ENCODE results near the gene RBCK1.
"Not testable (repeated sequence)": the region's sequence is repeated elsewhere in the genome, so short reads cannot be mapped to it uniquely, and the experiment has no call there.

Gene RBCK1

GRCh38 chr20:376089-376488 lies 32.0 kb upstream of the RBCK1 start:
- no peak for DNase-seq (ENCODE audit: low spot score)

- DNase-seq (ENCODE audit: low spot score), result no peak
Observed at GRCh38 chr20:376750-377149, 31.3 kb upstream of the RBCK1 start.

GRCh38 chr20:377578-377977 lies 30.5 kb upstream of the RBCK1 start:
- not testable (repeated sequence) for DNase-seq (ENCODE audit: low spot score)

DNA sequence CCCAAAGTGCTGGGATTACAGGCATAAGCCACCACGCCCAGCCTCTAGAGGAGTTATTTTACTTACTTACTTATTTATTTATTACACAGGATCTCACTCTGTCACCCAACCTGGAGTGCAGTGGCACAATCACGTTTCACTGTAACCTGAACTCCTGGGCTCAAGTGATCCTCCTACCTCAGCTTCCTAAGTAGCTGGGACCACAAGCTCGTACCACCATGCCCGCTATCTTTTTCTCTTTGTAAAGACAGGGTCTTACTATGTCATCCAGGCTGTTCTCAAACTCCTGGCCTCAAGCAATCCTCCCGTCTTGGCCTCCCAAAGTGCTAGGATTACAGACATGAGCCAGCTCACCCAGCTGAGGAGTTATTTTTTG lies 29.1 kb upstream of the RBCK1 start:
- no peak for DNase-seq (ENCODE audit: low spot score)

GRCh38 chr20:380763-381580 lies 27.1 kb upstream of the RBCK1 start:
- DNase-seq (ENCODE audit: low spot score), result peak; percentile 86

GRCh38 chr20:381581-382290 lies 26.4 kb upstream of the RBCK1 start:
- DNase-seq (ENCODE audit: low spot score), result peak; percentile 87

DNA sequence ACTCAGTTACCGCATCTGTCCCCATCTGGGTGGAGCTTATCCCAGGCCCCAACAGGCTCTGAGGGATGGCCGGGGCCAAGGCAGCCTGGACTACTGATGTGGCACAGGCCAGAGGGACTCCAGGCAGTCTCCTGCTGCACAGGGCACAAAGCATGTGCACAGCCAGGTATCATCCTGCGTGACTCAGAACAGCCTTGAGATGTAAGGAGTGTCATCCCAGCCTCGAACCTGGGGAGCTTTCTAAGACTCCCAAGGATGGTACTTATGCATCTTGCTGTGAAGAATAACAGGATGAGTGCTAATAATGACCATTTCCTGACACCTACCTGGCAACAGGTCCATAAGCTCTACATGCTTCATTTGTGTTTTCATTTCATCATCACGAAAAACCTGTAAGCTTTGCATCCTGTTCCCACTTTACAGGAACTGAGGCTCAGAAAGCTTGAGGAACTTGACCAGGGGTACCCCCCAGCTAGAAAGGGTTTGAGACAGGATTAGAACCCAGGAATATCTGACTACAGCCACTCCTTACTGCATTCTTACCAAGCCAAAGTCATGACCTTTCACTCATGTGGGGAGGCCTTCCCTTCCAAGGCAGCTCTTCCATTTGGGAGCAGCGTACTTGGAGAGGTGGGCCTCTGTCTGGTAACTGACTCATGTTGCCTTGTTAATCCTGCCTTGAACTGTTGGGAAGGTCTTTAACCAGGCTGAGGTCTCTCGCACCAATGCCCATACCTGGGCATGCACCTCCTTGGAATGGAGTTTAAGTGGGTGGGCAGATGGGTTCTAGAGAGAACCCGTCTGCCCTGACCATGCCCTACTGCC lies 25.6 kb upstream of the RBCK1 start:
- no peak for DNase-seq (ENCODE audit: low spot score)

- DNase-seq (ENCODE audit: low spot score), result no peak
Observed at GRCh38 chr20:383889-384288, 24.2 kb upstream of the RBCK1 start.

- DNase-seq (ENCODE audit: low spot score), result no peak
Observed at GRCh38 chr20:384723-385122, 23.4 kb upstream of the RBCK1 start.

GRCh38 chr20:385448-385847 lies 22.7 kb upstream of the RBCK1 start:
- DNase-seq (ENCODE audit: low spot score), result no peak

DNA sequence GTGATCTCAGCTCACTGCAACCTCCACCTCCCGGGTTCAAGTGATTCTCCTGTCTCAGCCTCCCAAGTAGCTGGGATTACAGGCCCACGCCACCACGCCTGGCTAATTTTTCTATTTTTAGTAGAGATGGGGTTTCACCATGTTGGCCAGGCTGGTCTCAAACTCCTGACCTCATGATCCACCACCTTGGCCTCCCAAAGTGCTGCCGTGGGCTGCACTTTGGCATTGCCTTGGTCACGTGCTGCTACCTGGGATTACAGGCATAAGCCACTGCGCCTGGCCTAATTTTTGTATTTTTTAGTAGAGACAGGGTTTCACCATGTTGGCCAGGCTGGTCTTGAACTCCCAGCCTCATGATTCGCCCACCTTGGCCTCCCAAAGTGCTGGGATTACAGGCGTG lies 21.5 kb upstream of the RBCK1 start:
- not testable (repeated sequence) for DNase-seq (ENCODE audit: low spot score)

DNA sequence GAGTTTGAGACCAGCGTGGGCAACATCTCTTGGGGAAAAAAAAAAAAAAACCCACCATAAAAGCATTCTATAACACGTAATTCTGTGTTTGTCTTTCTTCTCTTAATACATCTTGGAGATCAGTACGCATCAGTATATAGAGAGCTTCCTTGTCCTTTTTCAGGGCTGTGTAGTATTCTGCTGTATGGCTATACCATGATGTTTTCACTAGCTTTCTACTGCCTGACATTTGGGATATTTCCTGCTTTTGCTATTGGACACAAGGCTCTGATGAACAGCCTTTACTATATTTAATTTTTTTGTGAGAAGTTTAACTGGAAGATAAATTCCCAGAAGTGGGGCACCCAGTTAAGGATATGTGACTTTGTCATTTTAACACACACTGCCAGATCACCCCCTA lies 20.6 kb upstream of the RBCK1 start:
- no peak for DNase-seq (ENCODE audit: low spot score)

- no peak for DNase-seq (ENCODE audit: low spot score)
Observed at GRCh38 chr20:388034-388994, 19.8 kb upstream of the RBCK1 start.

DNA sequence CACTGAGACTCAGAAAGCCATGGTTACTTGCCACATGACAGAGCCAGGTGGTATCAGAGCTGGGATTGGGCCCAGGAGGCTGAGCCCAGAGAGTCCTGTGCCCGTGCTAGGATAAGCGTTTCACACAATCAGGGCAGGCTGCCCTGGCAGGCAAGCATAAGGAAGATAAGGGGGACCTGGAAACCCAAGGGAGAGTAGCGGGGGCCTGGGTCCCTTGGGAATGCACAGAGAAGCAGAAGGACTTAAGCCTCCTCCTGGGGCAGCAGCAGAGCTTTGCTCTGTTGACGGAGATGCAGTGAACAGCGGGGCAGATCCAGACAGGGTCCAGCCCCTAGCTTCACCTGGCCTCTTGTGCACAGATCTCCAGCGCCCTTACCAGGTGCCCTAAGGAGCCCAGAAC lies 18.9 kb upstream of the RBCK1 start:
- DNase-seq (ENCODE audit: low spot score), result peak; percentile 92

DNA sequence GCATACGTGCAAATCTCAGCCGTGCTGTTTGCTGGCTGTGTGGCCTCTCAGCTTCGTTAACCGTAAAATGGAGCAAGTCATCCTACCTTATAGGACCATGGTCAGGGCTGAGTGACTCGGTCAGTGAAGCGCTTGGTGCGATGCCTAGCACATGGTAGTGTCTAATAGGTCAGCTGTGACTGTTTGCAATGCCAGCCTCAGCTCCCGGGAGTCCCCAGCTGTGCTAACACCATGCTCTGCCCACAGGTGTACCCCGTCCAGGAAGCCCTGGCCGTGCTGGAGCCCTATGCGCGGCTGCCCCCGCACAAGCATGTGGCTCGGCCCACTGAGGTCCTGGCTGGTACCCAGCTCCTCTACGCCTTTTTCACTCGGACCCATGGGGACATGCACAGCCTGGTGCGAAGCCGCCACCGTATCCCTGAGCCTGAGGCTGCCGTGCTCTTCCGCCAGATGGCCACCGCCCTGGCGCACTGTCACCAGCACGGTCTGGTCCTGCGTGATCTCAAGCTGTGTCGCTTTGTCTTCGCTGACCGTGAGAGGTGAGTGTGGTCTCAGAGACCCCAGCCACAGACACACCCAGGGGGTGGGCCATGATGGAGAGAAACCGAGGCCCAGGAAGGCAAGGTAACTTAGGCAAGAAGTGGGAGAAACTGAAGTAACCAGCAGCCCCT lies 16.9 kb upstream of the RBCK1 start:
- DNase-seq (ENCODE audit: low spot score), result no peak

- not testable (repeated sequence) for DNase-seq (ENCODE audit: low spot score)
Observed at GRCh38 chr20:393296-393695, 14.8 kb upstream of the RBCK1 start.

DNA sequence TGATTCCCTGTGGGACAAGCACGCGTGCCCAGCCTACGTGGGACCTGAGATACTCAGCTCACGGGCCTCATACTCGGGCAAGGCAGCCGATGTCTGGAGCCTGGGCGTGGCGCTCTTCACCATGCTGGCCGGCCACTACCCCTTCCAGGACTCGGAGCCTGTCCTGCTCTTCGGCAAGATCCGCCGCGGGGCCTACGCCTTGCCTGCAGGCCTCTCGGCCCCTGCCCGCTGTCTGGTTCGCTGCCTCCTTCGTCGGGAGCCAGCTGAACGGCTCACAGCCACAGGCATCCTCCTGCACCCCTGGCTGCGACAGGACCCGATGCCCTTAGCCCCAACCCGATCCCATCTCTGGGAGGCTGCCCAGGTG lies 11.9 kb upstream of the RBCK1 start:
- no peak for DNase-seq (ENCODE audit: low spot score)

DNA sequence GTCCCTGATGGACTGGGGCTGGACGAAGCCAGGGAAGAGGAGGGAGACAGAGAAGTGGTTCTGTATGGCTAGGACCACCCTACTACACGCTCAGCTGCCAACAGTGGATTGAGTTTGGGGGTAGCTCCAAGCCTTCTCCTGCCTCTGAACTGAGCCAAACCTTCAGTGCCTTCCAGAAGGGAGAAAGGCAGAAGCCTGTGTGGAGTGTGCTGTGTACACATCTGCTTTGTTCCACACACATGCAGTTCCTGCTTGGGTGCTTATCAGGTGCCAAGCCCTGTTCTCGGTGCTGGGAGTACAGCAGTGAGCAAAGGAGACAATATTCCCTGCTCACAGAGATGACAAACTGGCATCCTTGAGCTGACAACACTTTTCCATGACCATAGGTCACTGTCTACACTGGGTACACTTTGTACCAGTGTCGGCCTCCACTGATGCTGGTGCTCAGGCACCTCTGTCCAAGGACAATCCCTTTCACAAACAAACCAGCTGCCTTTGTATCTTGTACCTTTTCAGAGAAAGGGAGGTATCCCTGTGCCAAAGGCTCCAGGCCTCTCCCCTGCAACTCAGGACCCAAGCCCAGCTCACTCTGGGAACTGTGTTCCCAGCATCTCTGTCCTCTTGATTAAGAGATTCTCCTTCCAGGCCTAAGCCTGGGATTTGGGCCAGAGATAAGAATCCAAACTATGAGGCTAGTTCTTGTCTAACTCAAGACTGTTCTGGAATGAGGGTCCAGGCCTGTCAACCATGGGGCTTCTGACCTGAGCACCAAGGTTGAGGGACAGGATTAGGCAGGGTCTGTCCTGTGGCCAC lies 11.3 kb upstream of the RBCK1 start:
- DNase-seq (ENCODE audit: low spot score), result no peak

DNA sequence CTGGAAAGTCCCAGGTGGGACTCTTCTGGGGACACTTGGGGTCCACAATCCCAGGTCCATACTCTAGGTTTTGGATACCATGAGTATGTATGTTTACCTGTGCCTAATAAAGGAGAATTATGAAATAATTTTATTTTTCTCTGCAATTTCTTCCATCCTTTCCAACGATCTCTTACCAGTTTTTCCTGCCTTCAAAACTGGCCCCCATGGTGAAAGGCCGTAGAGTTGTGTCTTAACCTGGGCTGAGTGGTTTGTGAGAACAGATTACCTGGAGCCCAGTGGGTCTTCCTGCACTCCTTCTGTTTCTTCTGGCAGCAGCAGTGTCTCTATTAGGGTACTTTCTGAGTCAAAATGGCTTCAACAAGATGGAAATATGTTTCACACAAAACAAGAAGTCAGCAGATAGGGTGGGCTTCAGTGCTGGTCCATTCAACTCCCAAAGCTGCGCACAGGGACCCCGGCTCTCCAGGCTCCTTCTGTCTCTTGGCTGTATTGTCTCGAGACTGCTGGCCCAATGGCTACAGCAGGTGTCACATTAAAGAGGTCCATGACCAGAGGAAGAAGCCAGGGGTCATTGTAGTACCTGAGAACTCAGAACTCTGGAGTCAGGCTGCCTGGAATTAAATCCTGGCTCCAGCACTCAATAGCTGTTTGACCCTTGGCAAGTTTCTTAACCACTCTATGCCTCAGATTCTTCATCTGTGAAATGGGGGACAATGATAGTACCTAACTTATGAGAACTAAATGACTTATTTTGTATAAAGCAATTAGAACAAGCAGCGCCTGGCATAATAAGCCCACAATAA lies 10.5 kb upstream of the RBCK1 start:
- DNase-seq (ENCODE audit: low spot score), result no peak

Data from D341Med (cell line).